HuH-7 (cell line): ENCODE data around the gene INPP5A.
"Not testable (repeated sequence)": the region's sequence is repeated elsewhere in the genome, so short reads cannot be mapped to it uniquely, and the experiment has no call there.

Experiments
- DNase-seq: peaks from one replicate; pipeline ENCODE4 v3.0.0; 2011; ENCODE audit warnings: low spot score

INPP5A gene

DNA sequence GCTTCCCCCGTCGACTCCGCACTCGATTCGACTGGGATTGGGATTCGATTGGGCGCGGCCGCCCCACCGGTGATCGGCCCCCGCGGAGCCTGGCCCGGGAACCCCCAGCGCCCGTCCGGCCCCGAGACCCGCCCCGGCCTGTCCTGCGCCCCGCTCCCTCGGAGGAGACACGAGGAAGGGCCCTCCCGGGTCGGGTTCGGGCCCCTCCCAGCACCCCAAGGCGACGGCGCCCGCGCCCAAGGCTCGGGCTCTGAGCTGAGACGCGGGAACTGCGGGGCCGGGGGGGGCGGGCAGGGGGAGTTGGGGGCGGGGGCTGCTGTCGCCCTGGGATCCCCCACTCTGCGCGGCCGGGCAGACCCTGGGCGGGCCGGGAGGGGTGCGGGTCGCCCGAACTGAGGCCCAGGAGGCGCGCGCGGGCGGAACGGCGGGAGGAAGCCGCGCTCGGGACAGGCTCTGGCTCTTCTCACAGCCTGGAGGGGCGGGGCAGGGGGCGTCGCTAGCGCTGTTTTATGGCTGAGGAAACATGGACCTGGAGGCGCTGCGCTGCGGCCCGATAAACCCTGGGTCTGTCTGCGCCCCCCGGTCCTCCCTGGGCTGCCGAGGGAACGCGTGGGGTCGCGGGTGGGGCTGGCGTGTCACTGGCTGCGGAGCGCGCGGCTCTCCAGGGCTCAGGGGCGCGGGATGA lies 250.1 kb downstream of the INPP5A start:
- DNase-seq = no peak

DNA sequence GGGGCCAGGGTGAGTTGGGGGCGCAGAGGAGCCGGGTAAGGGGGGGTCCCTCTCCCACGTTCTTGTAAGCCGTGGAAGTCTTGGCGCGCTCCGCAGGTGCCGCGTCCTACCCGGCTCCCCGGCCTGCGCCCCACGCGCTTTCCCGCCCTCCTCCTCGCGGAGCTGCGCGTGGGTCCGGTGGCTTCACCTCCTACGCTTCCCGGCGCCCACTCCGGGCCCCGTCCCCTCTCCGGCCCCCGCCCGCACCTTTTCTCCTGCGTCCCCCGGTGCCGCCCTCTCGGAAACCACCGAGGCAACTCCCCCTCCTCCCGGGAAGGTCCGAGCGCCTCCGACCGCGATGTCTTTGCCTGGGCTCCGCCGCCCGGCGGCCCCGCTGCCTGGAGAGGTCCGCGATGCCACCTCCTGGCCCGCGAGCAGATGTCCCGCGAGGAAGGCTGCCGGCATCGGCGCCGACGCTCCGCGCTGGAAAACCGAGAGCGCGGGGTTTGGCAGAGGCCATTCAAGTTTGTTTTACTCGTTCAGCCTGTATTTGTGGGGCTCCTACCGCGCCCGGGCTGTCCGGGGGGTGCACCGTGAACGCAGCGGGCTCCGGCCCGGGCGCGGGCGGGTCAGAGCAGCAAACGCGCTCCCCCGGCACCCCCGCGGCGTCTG lies 250.7 kb downstream of the INPP5A start:
- DNase-seq = no peak

DNA sequence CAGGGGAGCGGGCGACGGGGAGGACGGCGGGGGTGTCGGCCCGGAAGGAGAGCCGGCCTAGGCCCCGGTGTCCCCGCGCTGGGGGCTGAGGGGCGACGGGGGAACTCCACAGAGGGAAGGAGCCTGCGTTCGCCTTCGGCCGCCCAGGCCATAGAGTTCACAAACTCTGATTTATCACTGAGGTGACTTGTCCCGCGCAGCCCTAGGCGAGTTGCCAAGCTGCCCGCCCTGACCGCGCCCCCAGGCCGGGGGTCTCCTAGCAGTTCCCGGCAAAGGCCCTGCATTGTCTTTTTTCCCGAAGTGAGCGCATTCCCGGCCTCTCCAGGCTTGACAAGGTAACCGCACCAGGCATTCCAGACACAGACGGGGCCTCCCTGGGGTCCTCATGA lies 251.2 kb downstream of the INPP5A start:
- no peak for DNase-seq

DNA sequence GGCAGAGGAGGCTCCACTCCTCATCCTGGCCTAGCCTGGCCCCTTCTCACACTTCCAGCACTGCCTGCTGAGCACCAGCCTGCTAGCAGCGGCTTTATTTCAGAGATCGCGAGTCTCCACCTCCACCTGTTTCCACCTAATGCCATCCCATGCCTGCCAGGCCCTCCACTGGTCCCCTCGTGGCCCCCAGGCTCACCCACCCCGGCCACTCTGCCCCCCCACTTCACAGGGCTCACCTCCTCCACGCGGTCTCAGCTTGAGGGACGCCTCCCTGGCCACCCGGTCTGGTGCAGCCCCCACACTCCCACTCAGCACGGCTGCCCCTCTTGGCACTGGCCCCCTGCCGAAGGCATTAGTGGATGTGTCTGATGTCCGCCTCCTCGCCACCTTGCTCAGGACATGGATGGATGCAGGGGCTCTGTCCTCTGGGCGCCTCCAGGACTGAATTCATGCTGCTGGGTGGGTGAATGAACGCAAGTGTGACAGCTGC lies 252.1 kb downstream of the INPP5A start:
- no peak for DNase-seq

DNA sequence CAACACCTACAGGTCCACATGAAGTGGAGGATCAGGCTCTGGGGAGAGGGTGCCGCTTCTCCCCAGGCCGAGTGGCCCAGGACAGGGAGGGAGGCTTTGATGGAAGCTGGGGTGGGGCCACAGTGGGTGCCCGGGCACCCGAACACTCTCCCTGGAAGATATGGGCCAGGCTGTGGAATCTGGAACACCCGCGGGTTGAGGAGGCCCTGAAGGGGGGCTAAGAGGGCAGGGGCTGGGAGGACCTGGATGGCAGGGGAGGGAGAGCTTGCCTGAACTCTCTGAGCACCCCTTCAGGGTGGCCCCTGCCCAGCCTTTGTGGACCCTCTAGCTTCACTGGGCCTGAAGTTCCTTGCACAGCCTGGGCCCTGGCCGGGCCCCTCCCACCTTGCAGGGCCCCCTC lies 252.9 kb downstream of the INPP5A start:
- DNase-seq = no peak

DNA sequence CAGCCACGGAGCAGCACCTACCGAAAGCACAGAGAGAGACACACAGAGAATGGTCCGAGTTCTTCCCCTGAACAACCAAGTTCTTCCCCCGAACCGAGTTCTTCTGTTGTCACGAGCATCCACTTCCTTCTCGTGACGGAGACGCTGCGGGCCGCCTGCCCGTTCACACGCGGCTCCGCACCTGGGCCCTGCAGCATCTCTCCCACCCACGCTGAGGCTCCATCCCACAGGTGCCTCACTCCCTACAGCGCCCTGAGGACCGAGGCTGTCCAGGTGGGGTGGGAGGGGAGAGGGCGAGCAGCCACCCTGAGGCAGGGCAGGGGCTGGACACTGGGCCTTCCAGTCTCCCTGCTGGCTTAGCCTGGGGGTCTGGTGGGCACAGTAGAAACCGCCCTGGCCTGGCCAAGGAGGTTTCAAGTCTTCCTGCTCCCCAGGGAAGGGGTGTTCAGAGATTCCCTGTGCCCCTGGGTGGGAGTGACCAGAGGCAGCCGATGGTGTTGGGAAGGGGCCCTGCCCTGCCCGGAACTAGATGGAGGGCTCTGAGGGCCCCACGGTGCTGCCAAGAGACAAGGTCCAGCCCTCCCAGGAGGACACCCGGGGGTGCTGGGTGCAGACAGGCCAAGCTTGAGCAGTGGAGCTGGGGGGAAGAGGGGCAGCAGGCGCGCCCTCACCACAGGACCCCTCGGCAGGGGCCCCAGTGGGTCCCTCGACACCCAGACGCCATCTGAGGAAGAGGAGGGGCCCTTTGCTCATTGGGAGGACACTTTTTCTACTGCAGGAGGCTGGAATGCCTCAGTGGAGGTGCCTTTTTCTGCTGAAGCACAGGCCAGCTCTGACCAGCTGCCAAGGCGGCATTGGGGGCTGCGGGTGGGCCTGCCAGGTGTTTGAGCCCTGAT lies 253.6 kb downstream of the INPP5A start:
- no peak for DNase-seq

DNA sequence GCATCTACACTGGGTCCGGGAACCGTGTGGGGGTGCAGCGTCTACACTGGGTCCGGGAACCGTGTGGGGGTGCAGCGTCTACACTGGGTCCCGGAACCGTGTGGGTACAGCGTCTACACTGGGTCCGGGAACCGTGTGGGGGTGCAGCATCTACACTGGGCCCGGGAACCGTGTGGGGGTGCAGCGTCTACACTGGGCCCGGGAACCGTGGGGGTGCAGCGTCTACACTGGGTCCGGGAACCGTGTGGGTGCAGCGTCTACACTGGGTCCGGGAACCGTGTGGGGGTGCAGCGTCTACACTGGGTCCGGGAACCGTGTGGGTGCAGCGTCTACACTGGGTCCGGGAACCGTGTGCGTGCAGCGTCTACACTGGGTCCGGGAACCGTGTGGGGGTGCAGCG lies 254.5 kb downstream of the INPP5A start:
- not testable (repeated sequence) for DNase-seq

DNA sequence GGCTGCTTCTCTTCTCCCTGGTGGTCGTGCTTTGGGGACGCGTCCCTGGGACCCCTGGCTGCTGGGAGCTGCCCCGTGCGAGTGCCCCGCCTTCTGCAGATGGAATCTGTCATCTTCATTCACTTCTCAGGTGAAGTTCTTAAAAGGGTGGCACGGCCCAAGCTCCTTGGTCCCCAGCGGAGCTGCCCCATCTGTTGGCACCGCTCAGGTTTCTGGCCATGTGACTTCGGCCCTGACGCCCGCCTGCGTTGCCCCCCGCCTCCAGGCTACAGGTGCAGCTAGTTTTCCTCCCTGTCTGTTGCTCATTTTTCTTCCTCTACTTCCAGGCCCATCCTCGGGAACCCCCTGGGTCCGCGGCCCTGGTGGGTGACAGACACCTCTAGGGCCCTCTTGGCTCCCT lies 255.2 kb downstream of the INPP5A start:
- no peak for DNase-seq

DNA sequence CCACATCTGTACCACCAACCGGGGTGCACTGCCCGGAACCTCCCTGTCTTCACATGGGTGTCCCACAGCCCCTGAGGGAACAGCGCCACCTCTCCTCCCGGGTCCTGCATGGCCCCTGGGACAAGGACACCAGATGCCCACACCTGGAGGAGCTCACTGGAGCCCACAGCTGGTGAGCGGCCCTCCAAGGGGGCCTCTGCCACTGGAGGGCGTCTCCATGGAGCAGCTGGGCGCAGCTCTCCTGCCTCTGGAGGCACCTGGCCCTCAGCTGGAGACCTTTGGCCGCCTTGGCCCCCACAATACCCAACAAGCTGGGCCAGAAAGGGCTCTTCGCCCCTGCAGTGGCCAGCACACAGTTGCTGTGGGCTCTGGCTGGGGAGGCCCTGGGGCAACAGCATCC lies 255.6 kb downstream of the INPP5A start:
- DNase-seq = no peak

DNA sequence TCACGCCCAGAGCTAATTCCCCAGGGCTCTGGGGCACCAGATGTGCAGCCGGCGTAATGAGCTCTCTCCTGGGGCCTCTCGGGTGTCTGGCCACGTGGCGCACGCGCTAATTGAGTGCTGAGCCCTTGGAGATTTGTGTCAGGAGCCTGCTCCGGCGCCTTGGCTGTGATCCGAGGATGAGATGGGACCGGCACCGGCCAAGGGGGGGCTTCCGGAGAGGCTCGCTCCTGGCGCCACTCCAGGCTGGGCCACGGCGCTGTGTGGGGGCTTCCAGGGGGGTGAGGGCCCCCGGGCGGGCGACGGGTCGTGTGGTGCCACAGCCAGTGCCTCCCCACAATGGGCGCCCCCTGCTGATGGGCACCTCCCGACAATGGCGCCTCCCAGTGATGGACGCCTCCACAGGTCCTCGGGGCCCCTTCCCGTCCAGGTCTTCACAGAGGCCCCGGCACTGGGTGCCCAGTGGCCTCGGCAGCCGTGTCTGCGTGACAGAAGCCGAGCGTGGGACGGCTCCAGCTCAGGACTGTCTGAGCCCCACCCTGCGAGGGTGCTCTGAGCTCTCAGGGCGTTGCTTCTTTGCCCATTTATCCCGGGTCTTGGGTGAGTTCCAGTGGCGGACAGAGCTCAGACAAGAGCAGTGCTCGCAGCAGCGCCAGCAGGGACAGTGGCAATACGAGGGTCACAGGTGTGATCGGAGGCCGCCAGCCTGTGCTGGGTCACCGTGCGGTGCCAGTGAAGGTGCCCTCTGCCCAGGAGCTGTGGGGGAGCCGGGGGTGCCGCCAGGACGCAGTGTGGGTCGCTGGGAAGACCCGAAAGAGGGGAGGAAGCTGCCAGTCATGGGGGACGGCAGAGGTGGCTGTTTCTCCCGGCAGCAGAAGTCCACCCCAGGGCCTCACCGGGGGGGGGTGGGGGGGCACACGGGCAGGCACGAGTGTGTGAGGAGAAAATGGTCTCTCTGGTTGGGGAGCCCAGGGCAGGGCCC lies 256.6 kb downstream of the INPP5A start:
- DNase-seq = no peak

DNA sequence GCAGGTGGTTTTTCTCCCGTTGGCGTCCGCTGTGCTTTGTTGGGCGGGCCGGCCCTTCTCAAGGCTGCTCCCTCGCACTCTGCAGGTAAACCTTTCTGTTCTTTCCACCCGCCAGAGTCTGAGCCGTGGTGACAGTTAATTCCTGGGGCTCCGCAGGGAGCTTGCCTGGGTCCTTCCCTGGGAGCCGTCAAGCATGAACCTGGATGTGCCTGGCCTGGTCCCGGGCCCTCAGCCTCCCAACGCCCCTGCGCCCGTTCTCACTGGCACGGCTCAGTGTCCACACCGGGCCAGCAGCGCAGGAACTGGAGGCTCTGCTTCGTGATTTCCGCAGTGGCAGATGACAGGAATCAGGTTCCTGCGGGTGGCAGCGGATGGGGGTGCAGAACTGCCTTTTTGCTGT lies 259.3 kb downstream of the INPP5A start:
- no peak for DNase-seq

DNA sequence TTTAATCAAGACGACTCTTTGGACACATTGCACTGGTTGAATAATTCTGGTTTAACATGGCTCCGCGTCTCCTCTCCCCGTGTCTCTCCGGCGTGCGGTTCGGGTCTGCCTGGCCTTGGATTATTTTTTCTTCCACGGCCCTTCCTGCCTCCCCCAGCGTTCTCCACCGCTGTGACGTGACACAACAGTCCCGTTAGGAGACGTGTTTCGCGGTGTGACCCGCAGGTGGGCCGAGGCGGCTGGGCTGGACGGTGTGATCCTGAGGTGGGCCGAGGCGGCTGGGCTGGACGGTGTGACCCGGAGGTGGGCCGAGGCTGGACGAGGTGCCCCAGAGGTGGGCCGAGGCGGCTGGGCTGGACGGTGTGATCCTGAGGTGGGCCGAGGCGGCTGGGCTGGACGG lies 260.4 kb downstream of the INPP5A start:
- DNase-seq = not testable (repeated sequence)

DNA sequence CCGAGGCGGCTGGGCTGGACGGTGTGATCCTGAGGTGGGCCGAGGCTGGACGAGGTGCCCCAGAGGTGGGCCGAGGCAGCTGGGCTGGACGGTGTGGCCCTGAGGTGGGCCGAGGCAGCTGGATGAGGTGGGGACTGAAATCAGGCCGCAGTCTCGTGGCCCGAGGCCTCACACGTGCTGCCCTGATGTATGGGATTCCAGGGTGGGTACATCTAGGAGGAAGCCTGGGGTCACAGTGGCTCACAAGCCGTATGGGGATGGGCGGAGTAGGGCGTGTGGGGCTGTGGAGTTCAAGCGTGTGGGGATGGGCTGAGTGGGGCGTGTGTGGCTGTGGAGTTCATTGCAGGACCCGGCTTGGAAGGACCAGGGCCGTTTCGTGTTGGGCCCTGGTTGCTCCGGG lies 260.8 kb downstream of the INPP5A start:
- no peak for DNase-seq

DNA sequence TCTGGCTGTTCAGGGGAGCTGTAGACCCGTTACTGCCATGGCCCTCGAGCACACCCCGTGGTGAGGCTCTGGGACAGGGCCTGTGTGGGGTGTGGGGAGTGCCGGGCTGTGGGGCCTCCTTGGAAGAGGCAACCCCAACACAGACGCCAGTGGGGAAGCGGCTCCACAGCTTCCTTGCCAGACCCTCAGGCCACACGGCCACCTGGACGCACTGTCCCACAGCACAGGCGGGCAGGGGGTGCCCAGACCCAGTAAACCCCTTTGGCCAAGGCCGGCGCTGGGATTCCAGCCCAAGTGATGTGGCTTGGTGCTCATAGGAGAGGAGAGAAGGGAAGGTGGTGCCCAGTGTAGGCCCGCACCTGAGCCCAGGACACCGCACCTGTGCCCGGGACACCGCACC lies 261.3 kb downstream of the INPP5A start:
- DNase-seq = no peak

DNA sequence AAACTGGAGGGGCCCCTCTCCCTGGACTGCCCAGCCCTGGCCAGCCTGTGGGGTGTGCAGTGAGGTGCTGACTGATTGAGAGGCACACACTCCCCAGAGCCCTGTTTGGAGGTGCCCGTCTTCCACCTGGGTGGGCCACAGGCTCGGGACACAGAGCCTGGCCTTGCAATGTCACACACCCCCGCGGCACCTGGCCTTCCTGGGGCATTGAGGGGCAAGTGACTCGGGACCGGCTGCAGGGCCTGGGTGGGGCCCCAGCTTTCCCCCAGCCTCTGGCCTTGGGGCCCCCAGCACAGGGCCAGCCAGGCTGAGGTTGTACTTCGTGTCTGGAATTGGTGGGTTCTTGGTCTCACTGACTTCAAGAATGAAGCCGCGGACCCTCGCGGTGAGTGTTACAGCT lies 262.3 kb downstream of the INPP5A start:
- DNase-seq = no peak

DNA sequence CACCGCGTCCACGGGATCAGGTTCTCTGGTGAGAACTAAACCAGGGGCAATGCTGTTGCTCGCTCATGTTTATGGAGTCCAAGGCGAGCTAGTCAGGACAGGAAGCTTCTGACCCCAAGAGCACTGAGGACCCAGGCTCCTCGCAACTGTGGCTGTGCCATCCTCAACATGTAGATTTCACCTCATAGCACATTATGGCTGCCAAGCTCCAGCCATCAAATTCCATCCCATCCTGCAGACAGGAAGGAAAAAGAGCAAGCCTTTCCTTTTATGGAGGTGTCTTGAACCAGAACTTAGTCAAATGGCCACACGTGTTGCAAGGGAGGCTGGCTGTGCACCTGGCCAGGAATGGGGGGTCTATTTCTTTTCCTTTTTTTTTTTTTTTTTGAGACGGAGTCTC lies 264.5 kb downstream of the INPP5A start:
- no peak for DNase-seq

DNA sequence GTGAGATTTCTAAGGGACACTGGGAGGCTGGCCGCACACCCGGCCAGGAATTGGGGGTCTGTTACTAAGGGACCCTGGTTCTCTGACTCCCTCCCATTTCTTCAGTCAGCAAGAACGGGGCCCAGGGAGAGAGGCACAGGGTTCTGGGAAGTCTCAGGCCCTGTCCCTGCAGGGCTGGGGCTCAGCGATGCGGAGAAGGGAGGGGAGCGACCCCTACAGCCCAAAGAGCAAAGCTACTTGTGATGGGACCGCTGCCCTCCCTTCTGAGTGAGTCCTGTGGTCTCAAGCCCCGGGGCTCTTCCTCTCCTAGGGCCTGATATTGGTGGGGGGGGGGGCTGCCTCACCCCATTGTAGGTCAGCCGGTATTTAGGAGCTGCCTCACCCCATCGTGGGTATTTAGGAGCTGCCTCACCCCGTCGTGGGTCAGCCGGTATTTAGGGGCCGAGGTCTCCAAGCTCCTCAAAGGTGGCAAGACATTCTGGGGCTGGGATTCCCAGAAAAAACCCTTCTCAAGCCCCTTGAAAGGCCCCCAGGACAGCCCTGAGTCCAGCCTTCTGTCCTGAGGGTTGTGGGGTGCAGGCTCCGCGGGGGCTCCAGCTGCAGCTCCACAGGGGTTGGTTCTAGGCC lies 265.2 kb downstream of the INPP5A start:
- peak; percentile 68 for DNase-seq

DNA sequence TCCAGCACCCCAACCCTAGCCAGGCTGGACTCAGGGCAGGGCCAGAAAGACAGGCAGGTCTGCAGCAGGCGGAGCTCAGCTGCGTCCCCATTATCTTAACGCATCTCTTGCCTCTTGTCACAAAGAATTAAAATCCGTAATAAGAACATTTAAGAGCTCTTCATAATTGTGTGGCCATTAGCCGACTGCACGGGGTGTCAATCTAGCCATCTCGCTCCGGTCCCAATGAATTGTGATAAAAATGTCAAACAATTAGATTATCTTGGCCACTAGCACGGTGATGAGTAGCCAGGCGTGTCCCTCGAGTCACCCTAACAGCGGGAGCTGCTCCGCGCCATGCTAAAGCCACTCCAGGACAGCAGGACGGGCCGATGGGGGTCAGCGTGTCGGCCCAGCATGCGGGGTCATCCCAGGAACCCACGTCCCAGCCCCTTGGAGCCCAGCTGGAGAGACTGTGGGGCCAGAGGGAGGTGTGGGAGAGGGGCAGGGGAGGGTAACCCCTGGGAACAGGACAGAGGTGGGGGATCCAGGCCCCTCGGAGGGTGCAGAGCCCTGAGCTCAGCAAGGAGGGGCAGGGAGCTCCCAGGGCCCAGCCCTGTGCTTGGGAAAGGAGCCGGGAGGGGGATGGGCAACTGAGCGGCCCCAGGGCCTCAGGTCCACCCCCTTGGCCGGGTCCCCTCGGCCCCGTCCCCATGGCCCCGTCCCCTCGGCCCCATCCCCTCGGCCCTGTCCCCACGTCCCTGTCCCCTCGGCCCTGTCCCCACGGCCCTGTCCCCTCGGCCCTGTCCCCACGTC lies 266.0 kb downstream of the INPP5A start:
- DNase-seq = no peak

DNA sequence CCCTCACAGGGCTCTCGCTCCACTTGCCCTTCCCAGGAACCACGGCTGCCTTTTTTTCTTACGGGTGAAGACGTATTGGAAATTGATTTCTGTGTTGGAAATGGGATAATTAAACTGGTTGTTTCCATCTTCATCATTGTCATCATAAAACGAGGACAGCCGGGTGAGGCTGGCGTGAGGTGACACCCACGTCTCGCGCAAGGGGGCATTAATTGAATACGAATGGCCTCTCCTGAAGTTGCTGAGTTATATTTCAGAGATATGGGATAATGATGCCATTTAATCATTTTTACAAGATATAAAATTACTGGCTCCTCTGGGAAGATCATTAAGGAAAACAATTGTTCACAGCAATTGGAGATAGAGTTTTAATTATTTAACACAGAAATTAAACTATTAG lies 266.7 kb downstream of the INPP5A start:
- DNase-seq = no peak

DNA sequence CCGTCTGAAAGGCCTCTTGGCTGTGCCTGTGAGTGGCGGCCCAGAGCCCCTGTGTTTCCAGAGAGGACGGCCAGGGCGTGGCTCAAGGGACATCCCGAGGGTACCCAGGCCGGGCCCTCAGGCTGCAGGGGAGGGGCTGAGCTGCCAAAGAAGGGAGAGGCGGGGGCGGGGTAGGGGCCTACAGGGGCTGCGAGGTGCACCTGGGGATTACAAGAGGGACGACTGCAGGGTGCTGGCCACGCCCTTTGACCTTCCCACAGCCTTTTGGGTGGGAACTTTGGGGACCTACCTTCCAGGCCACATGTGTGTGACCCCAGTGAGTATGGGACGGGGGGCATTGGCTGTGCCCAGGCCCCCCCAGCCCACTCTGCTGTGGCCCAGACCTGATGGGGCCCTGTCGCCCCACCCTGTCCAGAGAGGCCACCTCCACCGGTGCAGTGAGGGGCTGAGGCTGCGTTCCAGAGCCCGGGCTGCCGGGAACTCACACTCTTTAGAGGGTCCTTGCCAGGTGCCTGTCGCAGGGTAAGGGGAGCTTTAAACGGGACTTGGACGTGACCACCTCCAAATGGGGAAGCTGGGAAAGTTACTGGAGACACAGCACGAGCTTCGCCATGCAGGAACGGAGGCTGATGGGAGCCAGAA lies 267.3 kb downstream of the INPP5A start:
- no peak for DNase-seq
